ENCODE measurements around the gene JAKMIP3. TPM values are rescaled to one million over a fixed set of nuclear protein-coding genes. Genes with fewer than 3 reads are reported as not detected.

JAKMIP3 gene
- total and polyA plus RNA-seq, 2 experiments from 2014 or later, result 0.04 TPM; not detected in 1

- Histone ChIP-seq H3K9ac (no peak overlapping the region), H3K4me3 (no peak overlapping the region), H3K4me1 (ENCODE audit: insufficient read depth) (no peaks in the 10 kb centered on the region), H3K9me2 (ENCODE audit: insufficient read depth) (no peaks in the 10 kb centered on the region), H3F3A (ENCODE audit: insufficient read depth) (no peaks in the 10 kb centered on the region), H3K27ac (no peak overlapping the region), H3K79me2 (ENCODE audit: insufficient read depth) (no peaks in the 10 kb centered on the region), H4K20me1 (ENCODE audit: insufficient read depth) (no peaks in the 10 kb centered on the region), H3K9me3 (ENCODE audit: low read depth) (no peaks in the 10 kb centered on the region), H3K27me3 (replicated peaks; ENCODE audit: insufficient read depth) (0 out of 2 replicates have a peak, but pooled peaks cover 4% of the 10 kb centered on the region), H2AFZ (no peak overlapping the region), H3K4me2 (ENCODE audit: unreplicated experiment) (no peak overlapping the region), H3K36me3 (ENCODE audit: low read depth) (no peaks in the 10 kb centered on the region)
- in situ Hi-C loops (cut with MboI), result no loop called here
- WGBS, 2 experiments (ENCODE audit: low coverage in 1 of 2, low lambda C conversion rate in 2 of 2, missing lambda C conversion rate in 2 of 2), result 69 to 76% methylated on average over 27 of the region's 27 CpGs
- DNase-seq, result no peak
- no peak for TF ChIP-seq EZH2phosphoT487 (IDR thresholded peaks at IDR 0.05; ENCODE audit: insufficient read depth, low read depth)
- TF ChIP-seq EZH2 (IDR thresholded peaks at IDR 0.05; ENCODE audit: insufficient read depth, poor library complexity, severe bottlenecking), result no peak
Measured at GRCh38 chr10:132100556-132101349, 35.0 kb downstream of the JAKMIP3 start.

GRCh38 chr10:132101529-132101928 lies 35.8 kb downstream of the JAKMIP3 start:
- no peaks in the 10 kb centered on the region for H3K9me2 ChIP-seq (ENCODE audit: insufficient read depth)
- 0 out of 2 replicates have a peak, but pooled peaks cover 4% of the 10 kb centered on the region for H3K27me3 ChIP-seq (replicated peaks; ENCODE audit: insufficient read depth)
- WGBS, 2 experiments (ENCODE audit: low coverage in 1 of 2, low lambda C conversion rate in 2 of 2, missing lambda C conversion rate in 2 of 2), result 41 to 43% methylated on average over 9 to 10 of the region's 10 CpGs
- no peak overlapping the region for H2AFZ ChIP-seq
- DNase-seq, result no peak
- no peak overlapping the region for H3K27ac ChIP-seq
- H3K4me3 ChIP-seq, result no peak overlapping the region
- no peaks in the 10 kb centered on the region for H3K79me2 ChIP-seq (ENCODE audit: insufficient read depth)
- H3K4me2 ChIP-seq (ENCODE audit: unreplicated experiment), result no peak overlapping the region
- in situ Hi-C loops (cut with MboI), result no loop called here
- no peaks in the 10 kb centered on the region for H4K20me1 ChIP-seq (ENCODE audit: insufficient read depth)
- no peak for TF ChIP-seq EZH2 (IDR thresholded peaks at IDR 0.05; ENCODE audit: insufficient read depth, poor library complexity, severe bottlenecking)
- no peak for TF ChIP-seq EZH2phosphoT487 (IDR thresholded peaks at IDR 0.05; ENCODE audit: insufficient read depth, low read depth)
- H3K36me3 ChIP-seq (ENCODE audit: low read depth), result no peaks in the 10 kb centered on the region
- H3F3A ChIP-seq (ENCODE audit: insufficient read depth), result no peaks in the 10 kb centered on the region
- no peak overlapping the region for H3K9ac ChIP-seq
- no peaks in the 10 kb centered on the region for H3K9me3 ChIP-seq (ENCODE audit: low read depth)
- no peaks in the 10 kb centered on the region for H3K4me1 ChIP-seq (ENCODE audit: insufficient read depth)

DNA sequence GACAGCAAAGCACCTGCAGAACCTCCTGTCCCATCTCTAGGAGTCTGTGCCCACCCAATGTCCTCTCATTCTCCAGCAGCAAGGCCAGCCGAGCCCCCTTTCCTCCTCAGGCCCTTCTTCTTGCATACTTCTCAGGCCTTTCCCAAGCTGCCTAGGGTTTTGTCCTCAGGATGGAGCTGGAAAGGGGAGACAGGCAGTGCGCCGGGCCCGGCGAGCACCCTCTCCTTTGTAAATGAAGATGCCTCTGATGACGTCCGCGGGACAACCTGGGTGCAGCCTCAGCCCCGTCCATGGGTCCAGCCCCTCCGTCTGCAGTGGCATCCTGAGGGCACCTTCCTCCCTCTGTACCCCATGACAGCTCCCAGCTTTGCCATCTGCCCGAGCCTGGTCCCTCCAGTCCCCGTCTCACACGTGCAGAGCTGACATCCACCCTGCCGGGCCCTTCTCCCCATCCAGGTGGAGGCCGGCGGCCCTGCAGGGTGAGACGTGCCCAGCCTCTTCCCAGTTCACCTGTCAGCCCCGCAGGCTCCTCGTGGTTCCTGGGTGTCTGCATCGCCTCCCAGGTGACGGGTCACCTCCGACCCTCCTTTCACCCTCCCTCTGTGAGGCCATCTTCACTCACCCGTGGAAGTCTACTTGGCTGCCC lies 36.4 kb downstream of the JAKMIP3 start:
- no peaks in the 10 kb centered on the region for H3K79me2 ChIP-seq (ENCODE audit: insufficient read depth)
- no peak overlapping the region for H3K27ac ChIP-seq
- peaks cover 4% of the 10 kb centered on the region; the same call in 1 of the 2 replicates for H3K27me3 ChIP-seq (replicated peaks; ENCODE audit: insufficient read depth)
- in situ Hi-C loops (cut with MboI), result no loop called here
- no peak overlapping the region for H3K9ac ChIP-seq
- no peak overlapping the region for H3K4me2 ChIP-seq (ENCODE audit: unreplicated experiment)
- no peaks in the 10 kb centered on the region for H3K9me2 ChIP-seq (ENCODE audit: insufficient read depth)
- no peaks in the 10 kb centered on the region for H3K9me3 ChIP-seq (ENCODE audit: low read depth)
- no peak overlapping the region for H2AFZ ChIP-seq
- 62 to 72% methylated on average over 18 to 23 of the region's 23 CpGs for WGBS, 2 experiments (ENCODE audit: low coverage in 1 of 2, low lambda C conversion rate in 2 of 2, missing lambda C conversion rate in 2 of 2)
- H3K36me3 ChIP-seq (ENCODE audit: low read depth), result no peaks in the 10 kb centered on the region
- no peaks in the 10 kb centered on the region for H3K4me1 ChIP-seq (ENCODE audit: insufficient read depth)
- H3K4me3 ChIP-seq, result no peak overlapping the region
- no peaks in the 10 kb centered on the region for H4K20me1 ChIP-seq (ENCODE audit: insufficient read depth)
- no peak for DNase-seq
- H3F3A ChIP-seq (ENCODE audit: insufficient read depth), result no peaks in the 10 kb centered on the region
- TF ChIP-seq EZH2phosphoT487 (IDR thresholded peaks at IDR 0.05; ENCODE audit: insufficient read depth, low read depth) (no peak), EZH2 (IDR thresholded peaks at IDR 0.05; ENCODE audit: insufficient read depth, poor library complexity, severe bottlenecking) (no peak)

DNA sequence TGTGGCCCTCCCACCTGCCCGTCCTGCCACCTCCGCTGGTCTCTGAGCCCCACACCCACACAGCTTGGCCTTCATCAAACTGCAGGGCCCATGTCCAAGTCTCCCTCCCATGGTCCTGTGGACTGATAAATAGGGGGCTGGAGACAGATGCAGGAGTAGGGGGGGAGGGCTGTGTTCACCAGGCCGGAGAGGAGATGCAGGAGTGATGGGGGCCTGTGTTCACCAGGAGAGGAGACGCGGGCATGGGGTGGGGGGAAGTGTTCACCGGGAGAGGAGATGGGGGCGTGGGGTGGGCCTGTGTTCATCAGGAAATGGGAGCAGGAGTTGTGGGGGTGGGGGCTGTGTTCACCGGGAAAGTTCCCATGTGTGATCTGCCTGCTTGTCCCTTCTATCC lies 37.0 kb downstream of the JAKMIP3 start:
- no peaks in the 10 kb centered on the region for H3K9me2 ChIP-seq (ENCODE audit: insufficient read depth)
- in situ Hi-C loops (cut with MboI), result no loop called here
- H3K4me1 ChIP-seq (ENCODE audit: insufficient read depth), result no peaks in the 10 kb centered on the region
- no peak overlapping the region for H2AFZ ChIP-seq
- H3K9me3 ChIP-seq (ENCODE audit: low read depth), result no peaks in the 10 kb centered on the region
- peaks cover 4% of the 10 kb centered on the region; the same call in 1 of the 2 replicates for H3K27me3 ChIP-seq (replicated peaks; ENCODE audit: insufficient read depth)
- H3K4me2 ChIP-seq (ENCODE audit: unreplicated experiment), result no peak overlapping the region
- no peak for DNase-seq
- no peak overlapping the region for H3K9ac ChIP-seq
- H4K20me1 ChIP-seq (ENCODE audit: insufficient read depth), result no peaks in the 10 kb centered on the region
- H3K36me3 ChIP-seq (ENCODE audit: low read depth), result no peaks in the 10 kb centered on the region
- no peaks in the 10 kb centered on the region for H3K79me2 ChIP-seq (ENCODE audit: insufficient read depth)
- H3F3A ChIP-seq (ENCODE audit: insufficient read depth), result no peaks in the 10 kb centered on the region
- H3K27ac ChIP-seq, result no peak overlapping the region
- 64 to 65% methylated on average over 4 to 8 of the region's 8 CpGs for WGBS, 2 experiments (ENCODE audit: low coverage in 1 of 2, low lambda C conversion rate in 2 of 2, missing lambda C conversion rate in 2 of 2)
- no peak overlapping the region for H3K4me3 ChIP-seq
- TF ChIP-seq EZH2 (IDR thresholded peaks at IDR 0.05; ENCODE audit: insufficient read depth, poor library complexity, severe bottlenecking) (no peak), EZH2phosphoT487 (IDR thresholded peaks at IDR 0.05; ENCODE audit: insufficient read depth, low read depth) (no peak)
